HG03103 (cell line): ENCODE data around the gene NR2E1.

Experiments
- ATAC-seq: cut with Tn5 transposase; IDR thresholded peaks from one replicate; pipeline ENCODE4 v1.9.1; 2021; ENCODE audit warnings: low read depth; ENCODE audit not compliant: unreplicated experiment

Gene NR2E1

GRCh38 chr6:108152446-108152845, 13.4 kb upstream of the NR2E1 start:
- ATAC-seq: no peak

DNA sequence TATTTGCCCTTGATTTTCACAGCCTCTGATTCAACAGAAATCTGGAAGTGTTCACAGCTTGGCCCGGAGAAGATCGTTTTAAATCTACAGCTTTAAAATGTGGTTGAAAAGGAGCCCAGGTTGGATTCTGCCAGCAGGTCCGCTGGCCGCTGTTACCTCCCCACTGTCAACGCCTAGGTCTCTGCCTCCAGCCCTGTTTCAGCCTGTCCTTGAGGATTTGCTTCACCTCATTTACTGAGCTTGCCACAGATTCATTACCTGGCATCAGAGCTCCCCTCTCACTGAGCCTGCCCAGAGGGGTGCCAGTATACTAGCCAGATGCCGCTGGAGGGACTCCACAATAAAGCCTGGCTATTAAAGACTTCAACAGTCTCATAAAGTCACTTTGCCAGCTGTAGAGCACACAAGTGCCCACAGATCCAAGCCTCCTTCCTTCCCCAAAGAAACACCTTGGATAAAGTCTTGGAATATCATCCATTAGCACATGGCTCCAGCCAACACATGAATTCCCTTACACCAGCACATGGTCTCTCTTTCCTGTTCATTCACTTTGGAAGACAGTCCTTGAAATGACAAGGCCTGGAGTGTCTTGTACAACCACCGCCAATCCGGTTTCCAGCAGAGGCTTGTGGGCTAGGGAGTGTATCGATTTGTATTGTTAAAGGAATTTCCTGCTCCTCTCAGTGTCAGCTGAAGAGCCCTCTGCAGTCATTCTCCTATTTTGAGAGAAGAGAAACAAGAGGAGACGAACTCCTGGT, 9.5 kb upstream of the NR2E1 start:
- no peak for ATAC-seq

DNA sequence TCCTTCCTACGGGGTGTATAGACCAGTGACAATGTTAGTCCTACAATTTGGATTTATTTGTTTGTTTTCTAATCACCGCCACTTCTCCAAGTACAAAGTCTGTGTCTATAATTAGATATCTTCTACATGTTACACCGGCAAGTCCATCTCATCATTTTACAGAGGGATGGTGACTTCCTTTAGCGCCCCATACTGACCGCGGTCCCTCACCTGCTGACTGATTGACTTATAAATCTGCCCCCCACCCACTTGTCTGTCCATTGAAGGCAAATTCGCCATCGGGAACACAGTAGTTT, 8.9 kb upstream of the NR2E1 start:
- ATAC-seq: no peak

DNA sequence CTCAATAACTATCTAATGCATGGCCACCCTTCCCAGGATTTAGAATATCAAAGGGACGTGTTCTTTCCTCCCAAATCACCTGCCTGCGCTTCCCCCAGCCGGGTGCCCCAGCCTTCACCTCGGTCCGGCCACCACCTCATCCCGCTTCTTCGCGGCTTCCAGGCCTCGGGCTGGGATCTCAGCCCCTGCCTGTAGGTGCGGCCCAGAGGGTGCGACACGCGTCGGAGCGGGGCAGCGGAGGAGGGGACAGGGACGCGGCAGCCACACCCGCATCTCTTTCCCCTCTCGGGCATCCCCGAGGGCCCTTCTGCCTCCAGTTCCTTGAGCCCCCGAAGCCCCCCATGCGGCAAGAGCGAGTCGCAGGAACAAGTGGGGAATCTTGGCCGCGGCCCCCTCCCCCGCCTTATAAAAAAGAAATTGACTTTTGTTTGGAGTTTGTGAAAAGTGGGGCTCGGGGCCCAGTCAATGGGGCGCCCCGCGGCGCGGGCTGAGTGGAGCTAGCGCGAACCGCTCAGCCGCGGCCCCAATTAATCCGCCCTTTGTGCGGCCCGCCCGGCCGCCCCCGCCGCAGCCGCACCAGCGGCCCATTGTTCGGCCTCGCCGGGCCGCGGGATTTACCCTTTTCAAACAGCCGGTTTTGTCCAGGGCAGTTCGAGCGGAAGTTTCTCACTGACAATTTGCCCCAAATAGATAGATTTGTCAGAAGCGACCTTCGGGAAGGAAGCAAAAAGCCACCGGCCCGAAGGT, 8.4 kb upstream of the NR2E1 start:
- ATAC-seq: no peak

- ATAC-seq: no peak
These were observed 7.8 kb upstream of the NR2E1 start for GRCh38 chr6:108157981-108158525.

- ATAC-seq: no peak
These were observed 5.8 kb upstream of the NR2E1 start for GRCh38 chr6:108159981-108160380.

- no peak for ATAC-seq
These were observed 4.0 kb upstream of the NR2E1 start for GRCh38 chr6:108161724-108162282.

GRCh38 chr6:108163267-108163643, 2.6 kb upstream of the NR2E1 start:
- ATAC-seq: no peak

DNA sequence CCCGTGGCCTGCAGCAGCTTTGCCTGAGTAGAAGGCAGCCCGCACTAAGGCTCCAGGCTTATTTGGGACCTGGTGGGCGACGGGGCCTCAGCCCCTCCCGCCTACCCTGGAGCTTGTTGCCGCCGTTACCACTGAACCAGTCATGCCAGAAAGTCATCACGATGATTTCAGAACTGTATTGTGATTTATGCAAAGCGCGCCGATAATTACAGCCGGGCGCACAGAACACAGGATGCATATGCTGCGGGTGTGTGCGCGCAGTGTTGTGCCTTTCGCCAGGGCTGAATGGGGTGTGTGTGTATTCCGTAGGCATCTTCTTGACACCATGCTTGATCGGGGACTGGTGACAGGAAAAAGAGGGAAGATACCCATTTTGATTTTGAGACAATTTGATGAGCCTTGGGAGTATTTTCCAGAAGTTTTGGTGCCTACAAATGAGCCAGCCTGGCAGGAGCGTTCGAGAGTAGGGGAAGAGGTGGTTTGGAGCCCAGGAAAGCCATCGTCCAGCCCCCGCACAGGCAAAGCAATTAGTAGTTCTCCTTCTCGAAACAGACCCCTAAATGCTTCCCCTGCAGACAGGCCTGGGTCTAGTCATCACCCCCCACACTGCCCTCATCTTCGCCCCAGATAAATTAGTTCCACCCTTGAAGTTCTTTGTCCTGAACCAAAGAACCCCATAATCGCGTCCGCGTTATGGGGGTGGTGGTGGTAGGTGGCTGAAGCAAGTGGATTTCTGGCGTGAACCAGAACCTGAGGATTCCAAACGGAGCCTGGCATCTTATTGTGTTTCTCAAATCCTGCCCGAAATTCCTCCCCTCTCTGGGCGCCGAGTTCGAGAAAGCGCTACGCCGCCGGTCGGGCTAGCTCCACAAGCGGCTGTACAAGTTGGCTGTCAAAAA, 1.9 kb upstream of the NR2E1 start:
- no peak for ATAC-seq

DNA sequence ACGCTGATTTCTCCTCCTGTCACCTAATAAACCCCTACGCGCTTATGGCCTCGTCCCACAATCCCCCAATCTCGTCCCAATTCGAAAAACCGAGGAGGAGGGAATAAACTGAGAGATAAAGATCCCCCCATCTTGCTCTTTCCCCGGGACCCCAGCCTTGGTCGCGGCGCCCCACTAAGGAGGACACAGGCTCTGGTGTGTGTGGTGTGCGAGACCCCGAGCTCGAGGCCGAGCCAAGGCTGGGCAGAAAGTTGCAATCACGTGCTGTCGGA, 1.3 kb upstream of the NR2E1 start:
- no peak for ATAC-seq

DNA sequence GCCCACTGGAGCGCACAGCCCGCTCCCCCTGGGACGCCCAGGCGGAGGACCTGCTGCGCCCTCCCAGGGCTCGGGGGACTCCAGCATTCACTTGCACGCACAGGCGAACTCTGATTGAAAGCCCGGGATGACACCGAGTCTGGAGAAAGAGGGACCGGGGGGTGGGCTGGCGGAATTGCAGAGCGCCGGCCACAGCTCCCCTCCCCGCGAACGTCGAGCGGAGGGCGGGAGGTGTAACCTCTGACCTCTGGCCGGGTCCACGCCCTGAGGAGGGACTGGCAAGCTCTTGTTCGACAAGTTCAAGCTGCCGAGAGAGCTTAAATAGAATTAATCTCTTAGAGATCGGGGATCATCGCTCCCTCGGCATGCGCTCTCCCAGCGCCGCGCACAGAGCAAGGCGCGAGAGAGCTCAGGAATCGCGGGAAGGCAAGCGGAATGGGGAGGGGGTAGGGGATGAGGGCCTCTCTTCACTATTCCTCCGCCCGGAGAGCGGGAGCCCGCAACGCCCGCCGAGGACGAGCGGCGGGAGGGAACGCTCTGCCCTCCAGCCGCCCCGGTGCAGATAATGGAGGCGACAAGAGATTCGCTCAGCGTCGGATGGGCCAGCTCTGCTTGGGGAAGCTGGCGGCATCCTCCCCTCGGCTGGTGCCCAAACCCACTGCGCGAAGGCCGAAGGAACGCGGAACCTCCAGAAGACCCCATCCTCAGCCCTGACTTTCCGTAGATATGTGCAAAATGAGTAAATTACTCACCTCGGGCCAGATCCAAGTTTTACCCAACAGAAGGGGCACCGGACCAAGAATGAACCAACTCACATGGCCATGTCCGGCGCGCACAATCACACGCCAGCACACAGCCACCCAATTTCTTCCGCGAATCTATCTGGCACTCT, 761 bp upstream of the NR2E1 start:
- ATAC-seq: no peak

GRCh38 chr6:108166664-108167448, 1.0 kb downstream of the NR2E1 start:
- no peak for ATAC-seq

GRCh38 chr6:108167449-108168089, 1.7 kb downstream of the NR2E1 start:
- no peak for ATAC-seq

DNA sequence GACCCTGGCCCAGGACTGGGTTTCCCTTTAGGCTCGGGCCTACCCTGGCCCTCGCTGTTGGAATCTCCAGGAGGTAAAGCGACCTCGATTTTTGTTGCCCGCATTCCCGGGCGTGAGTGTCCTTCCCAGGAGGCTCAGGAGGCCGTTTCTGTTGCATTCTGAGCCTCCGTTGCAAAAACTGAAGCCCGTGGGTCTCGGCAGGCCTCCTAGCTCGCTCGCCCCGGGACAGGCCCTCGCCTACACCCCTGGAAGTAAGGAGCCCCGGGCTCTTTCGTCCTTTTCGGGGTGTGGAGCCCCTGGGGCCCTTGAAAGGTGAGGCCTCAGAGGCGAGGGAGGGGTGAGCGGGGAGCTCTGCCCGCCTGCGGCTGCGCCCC, 2.3 kb downstream of the NR2E1 start:
- no peak for ATAC-seq

GRCh38 chr6:108168501-108169463, 3.0 kb downstream of the NR2E1 start:
- ATAC-seq: no peak

GRCh38 chr6:108169464-108170331, 3.9 kb downstream of the NR2E1 start:
- no peak for ATAC-seq
